HepG2 (cell line): ENCODE measurements around the gene TBC1D2B. TPM values are rescaled to one million over a fixed set of nuclear protein-coding genes. Genes with fewer than 3 reads are reported as not detected.

Source experiments
- polyA plus RNA-seq, 8 experiments: library from polyadenylated mRNA; depleted of rRNA in 3 of 8; stranded (reverse) in 7 of 8; unstranded in 1 of 8; fragments of >200 nt; fragmentation: Illumina TruSeq in 4 of 8; extraction: Trizol in 4 of 8; gene quantifications; 2 replicates each; pipeline versions ENCODE4 v1.2.1 to v1.2.3, GENCODE V29; 2011 to 2016; ENCODE audit warnings: low read depth in 4 of 8, missing spikeins in 1 of 8, mixed read lengths in 1 of 8; ENCODE audit not compliant: insufficient read depth in 1 of 8
- total RNA-seq, 5 experiments: library from RNA; depleted of rRNA; stranded (reverse); fragments of >200 nt; fragmentation: Illumina TruSeq; extraction: Trizol; gene quantifications; 2 replicates each; pipeline ENCODE4 v1.2.3, GENCODE V29; 2016; ENCODE audit warnings: low read depth in 1 of 5
- TF ChIP-seq, protein P1 (sequence below): sonication (generic); formaldehyde crosslinking; IDR thresholded peaks from 2 replicates; pipeline ENCODE4 v1.4.0; 2020; ENCODE audit warnings: missing genetic modification reagents, borderline replicate concordance
- TF ChIP-seq, protein P2 (sequence below): IDR thresholded peaks from 2 replicates; pipeline ENCODE4 v1.6.1; 2016
- TF ChIP-seq, protein P3 (sequence below): sonication (generic); formaldehyde crosslinking; IDR thresholded peaks from 2 replicates; pipeline ENCODE4 v1.4.0; 2020; ENCODE audit warnings: missing genetic modification reagents

TBC1D2B gene
- total and polyA plus RNA-seq, 2 of the 13 experiments (the other 11 are each of a cell fraction or from before 2014, with no cell fraction given): 10.1 to 14.4 TPM

DNA sequence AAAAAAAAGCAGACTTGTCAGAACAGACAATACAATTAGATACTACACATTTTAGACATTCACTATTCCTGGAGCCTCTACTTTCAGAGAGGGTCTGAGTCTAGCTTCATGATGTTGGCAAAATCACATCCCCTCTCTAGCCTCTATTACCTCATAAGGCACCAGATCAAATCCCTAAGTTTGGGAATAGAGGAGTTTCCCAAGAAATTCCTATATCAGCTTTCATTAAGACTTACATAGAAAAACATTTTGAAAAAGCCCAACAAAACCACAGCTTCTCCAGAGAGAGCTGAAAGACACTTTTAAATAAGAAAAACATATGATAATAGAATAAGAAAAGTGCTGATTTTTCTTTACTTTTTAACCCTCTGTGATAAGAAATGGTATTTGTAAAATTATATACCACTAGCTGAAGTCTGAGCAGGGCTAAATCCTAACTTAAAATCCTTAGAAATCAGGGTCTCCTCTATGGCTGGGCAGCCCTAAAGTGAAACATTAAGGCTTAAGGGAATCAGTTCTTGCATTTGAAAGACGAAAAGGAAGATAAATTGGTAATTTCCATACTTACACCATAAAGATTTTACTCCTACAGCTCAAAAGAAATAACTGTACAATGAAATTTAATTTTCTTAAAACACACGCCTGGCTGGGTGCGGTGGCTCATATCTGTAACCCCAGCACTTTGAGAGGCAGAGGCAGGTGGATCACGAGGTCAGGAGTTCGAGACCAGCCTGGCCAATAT, 4.3 kb downstream of the TBC1D2B start (continued):
- TF ChIP-seq, protein P1, sequence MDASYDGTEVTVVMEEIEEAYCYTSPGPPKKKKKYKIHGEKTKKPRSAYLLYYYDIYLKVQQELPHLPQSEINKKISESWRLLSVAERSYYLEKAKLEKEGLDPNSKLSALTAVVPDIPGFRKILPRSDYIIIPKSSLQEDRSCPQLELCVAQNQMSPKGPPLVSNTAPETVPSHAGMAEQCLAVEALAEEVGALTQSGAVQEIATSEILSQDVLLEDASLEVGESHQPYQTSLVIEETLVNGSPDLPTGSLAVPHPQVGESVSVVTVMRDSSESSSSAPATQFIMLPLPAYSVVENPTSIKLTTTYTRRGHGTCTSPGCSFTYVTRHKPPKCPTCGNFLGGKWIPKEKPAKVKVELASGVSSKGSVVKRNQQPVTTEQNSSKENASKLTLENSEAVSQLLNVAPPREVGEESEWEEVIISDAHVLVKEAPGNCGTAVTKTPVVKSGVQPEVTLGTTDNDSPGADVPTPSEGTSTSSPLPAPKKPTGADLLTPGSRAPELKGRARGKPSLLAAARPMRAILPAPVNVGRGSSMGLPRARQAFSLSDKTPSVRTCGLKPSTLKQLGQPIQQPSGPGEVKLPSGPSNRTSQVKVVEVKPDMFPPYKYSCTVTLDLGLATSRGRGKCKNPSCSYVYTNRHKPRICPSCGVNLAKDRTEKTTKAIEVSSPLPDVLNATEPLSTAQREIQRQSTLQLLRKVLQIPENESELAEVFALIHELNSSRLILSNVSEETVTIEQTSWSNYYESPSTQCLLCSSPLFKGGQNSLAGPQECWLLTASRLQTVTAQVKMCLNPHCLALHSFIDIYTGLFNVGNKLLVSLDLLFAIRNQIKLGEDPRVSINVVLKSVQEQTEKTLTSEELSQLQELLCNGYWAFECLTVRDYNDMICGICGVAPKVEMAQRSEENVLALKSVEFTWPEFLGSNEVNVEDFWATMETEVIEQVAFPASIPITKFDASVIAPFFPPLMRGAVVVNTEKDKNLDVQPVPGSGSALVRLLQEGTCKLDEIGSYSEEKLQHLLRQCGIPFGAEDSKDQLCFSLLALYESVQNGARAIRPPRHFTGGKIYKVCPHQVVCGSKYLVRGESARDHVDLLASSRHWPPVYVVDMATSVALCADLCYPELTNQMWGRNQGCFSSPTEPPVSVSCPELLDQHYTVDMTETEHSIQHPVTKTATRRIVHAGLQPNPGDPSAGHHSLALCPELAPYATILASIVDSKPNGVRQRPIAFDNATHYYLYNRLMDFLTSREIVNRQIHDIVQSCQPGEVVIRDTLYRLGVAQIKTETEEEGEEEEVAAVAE (CRISPR knock-in tag): no peak
- TF ChIP-seq, protein P2, sequence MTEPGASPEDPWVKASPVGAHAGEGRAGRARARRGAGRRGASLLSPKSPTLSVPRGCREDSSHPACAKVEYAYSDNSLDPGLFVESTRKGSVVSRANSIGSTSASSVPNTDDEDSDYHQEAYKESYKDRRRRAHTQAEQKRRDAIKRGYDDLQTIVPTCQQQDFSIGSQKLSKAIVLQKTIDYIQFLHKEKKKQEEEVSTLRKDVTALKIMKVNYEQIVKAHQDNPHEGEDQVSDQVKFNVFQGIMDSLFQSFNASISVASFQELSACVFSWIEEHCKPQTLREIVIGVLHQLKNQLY: no peak
- TF ChIP-seq, protein P3, sequence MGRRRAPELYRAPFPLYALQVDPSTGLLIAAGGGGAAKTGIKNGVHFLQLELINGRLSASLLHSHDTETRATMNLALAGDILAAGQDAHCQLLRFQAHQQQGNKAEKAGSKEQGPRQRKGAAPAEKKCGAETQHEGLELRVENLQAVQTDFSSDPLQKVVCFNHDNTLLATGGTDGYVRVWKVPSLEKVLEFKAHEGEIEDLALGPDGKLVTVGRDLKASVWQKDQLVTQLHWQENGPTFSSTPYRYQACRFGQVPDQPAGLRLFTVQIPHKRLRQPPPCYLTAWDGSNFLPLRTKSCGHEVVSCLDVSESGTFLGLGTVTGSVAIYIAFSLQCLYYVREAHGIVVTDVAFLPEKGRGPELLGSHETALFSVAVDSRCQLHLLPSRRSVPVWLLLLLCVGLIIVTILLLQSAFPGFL (CRISPR knock-in tag): no peak
